ENCODE measurements around the gene RNF145. TPM values are rescaled to one million over a fixed set of nuclear protein-coding genes. Genes with fewer than 3 reads are reported as not detected.
A peak's percentile ranks its signal among the peaks of the same experiment; 100 is the strongest.

The RNF145 gene
- total and polyA plus RNA-seq, 2 of the 13 experiments (the other 11 are each of a cell fraction or from before 2014, with no cell fraction given), result 24.6 TPM

GRCh38 chr5:159132429-159133040 lies 76.8 kb downstream of the RNF145 start:
- Histone ChIP-seq H3K27me3 (ENCODE audit: control insufficient read depth in 1 of 2, insufficient read depth in 2 of 2, low read length in 2 of 2) (0 out of 5 replicates have a peak, but pooled peaks cover 0 to 3% of the 10 kb centered on the region in 2 experiments), H3K36me3 (replicated peaks in 1 of 2; ENCODE audit: control insufficient read depth in 1 of 2, insufficient read depth in 2 of 2, low read length in 2 of 2) (no peaks in the 10 kb centered on the region), H2AFZ (ENCODE audit: low read length) (no peak overlapping the region), H3K4me1 (ENCODE audit: insufficient read depth, low read length) (no peaks in the 10 kb centered on the region), H3K27ac (ENCODE audit: extremely low read length, insufficient read depth, low read length) (no peak overlapping the region), H3K4me3 (replicated peaks in 1 of 3; ENCODE audit: insufficient read depth in 1 of 3, low read depth in 2 of 3, low read length in 3 of 3) (no peak overlapping the region), H3K79me2 (ENCODE audit: insufficient read depth, low read length) (no peaks in the 10 kb centered on the region), H4K20me1 (ENCODE audit: insufficient read depth, low read length) (no peaks in the 10 kb centered on the region), H3K9ac (ENCODE audit: insufficient read depth, low read depth, low read length) (no peak overlapping the region), H3K4me2 (ENCODE audit: low read depth, low read length) (no peak overlapping the region), H3K9me3 (ENCODE audit: low read length) (no peaks in the 10 kb centered on the region)
- no peak for TF ChIP-seq MBNL3 (CRISPR knock-in tag; conservative IDR thresholded peaks at IDR 0.05)
- TF ChIP-seq, protein P1, sequence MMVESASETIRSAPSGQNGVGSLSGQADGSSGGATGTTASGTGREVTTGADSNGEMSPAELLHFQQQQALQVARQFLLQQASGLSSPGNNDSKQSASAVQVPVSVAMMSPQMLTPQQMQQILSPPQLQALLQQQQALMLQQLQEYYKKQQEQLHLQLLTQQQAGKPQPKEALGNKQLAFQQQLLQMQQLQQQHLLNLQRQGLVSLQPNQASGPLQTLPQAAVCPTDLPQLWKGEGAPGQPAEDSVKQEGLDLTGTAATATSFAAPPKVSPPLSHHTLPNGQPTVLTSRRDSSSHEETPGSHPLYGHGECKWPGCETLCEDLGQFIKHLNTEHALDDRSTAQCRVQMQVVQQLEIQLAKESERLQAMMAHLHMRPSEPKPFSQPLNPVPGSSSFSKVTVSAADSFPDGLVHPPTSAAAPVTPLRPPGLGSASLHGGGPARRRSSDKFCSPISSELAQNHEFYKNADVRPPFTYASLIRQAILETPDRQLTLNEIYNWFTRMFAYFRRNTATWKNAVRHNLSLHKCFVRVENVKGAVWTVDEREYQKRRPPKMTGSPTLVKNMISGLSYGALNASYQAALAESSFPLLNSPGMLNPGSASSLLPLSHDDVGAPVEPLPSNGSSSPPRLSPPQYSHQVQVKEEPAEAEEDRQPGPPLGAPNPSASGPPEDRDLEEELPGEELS (CRISPR knock-in tag; IDR thresholded peaks at IDR 0.05), result no peak
- peak in 1 of 2 experiments; percentile 46; a peak in 2 of 4 replicates for TF ChIP-seq MAFK (conservative IDR thresholded peaks at IDR 0.05 in 1 of 2, IDR thresholded peaks at IDR 0.05 in 1 of 2; ENCODE audit: low read length in 2 of 2)
- TF ChIP-seq ZNF589 (CRISPR knock-in tag; conservative IDR thresholded peaks at IDR 0.05), result no peak
- no peak for TF ChIP-seq KDM6A (CRISPR knock-in tag; IDR thresholded peaks at IDR 0.05; ENCODE audit: low read depth)
- no peak for TF ChIP-seq NFE2L2 (IDR thresholded peaks at IDR 0.05; ENCODE audit: low read length)
- TF ChIP-seq ZBTB37 (CRISPR knock-in tag; IDR thresholded peaks at IDR 0.05), result no peak
- TF ChIP-seq TCF7L2 (IDR thresholded peaks at IDR 0.05; ENCODE audit: low read depth, low read length), result no peak
- intact Hi-C loops (cut with micrococcal nuclease; ENCODE audit: unreplicated experiment) (loop anchor here (2.0 to 10.0 kb wide), 2 partner anchors 438 to 958 kb away; no protein-coding TSS in a partner anchor), in situ Hi-C loops (cut with HindIII; ENCODE audit: extremely low pct_ligation_motif_present, low pct_unique_long_range_greater_than_20kb) (no loop called here)
- POLR2A ChIA-PET, result no interaction called here
- FAIRE-seq (no peak), ATAC-seq (no peak), DNase-seq (ENCODE audit: low spot score) (no peak)
- BruUV-seq (replicated peaks), result no TSS peak
- 45% methylated on average over 5 of the region's 5 CpGs for WGBS (ENCODE audit: low lambda C conversion rate)
- CTCF ChIA-PET (ENCODE audit: low intra/inter-chr PET ratio, low total read pairs), result interaction anchor here (1.1 to 1.3 kb wide), 2 partner anchors 1058 to 1371 kb away, joined by 3 to 5 read pairs; no protein-coding TSS in a partner anchor

Data from HepG2 (cell line).